Panc1 (cell line): Measurements from ENCODE around the gene INSYN2B. TPM values are rescaled to one million over a fixed set of nuclear protein-coding genes. Genes with fewer than 3 reads are reported as not detected.

ENCODE experiments used
- ATAC-seq: fragments of 200-7000 bp; cut with Tn5 transposase; 2 replicates; pipeline ENCODE4 v1.9.1; 2020; ENCODE audit warnings: mild to moderate bottlenecking, moderate library complexity
- BruUV-seq: library from RNA; stranded (reverse); fragments of 400-500 nt; replicated peaks from 2 replicates; lab custom pipeline; 2021; lab: Mats Ljungman, UMichigan
- CTCF ChIA-PET: fragments of 300-600 bp; sonication (Branson Sonifier 250); formaldehyde crosslinking; loops from one replicate; lab custom pipeline; 2022; ENCODE audit warnings: antibody characterized with exemption; lab: Charles Lee
- POLR2A ChIA-PET: fragments of 300-600 bp; sonication (Branson Sonifier 250); formaldehyde crosslinking; loops from one replicate; lab custom pipeline; 2022; ENCODE audit warnings: antibody characterized with exemption; lab: Charles Lee
- DNase-seq: peaks from one replicate; pipeline ENCODE4 v3.0.0-alpha.2; 2010; ENCODE audit warnings: low read depth, low spot score
- H3K27ac ChIP-seq: 2 replicates; pipeline ENCODE4 v1.5.1; 2011; ENCODE audit warnings: mild to moderate bottlenecking, low read length, inconsistent platforms
- H3K27me3 ChIP-seq: fragments of 200-500 bp; sonication (Bioruptor generic); 2 replicates; pipeline ENCODE4 v1.6.0; 2014; ENCODE audit warnings: low read length, inconsistent platforms; ENCODE audit not compliant: control insufficient read depth, insufficient read depth
- H3K36me3 ChIP-seq: fragments of 200-500 bp; sonication (Bioruptor generic); 2 replicates; pipeline ENCODE4 v1.5.1; 2014; ENCODE audit warnings: inconsistent platforms, mild to moderate bottlenecking, low read length, moderate library complexity; ENCODE audit not compliant: control insufficient read depth, insufficient read depth
- H3K4me1 ChIP-seq: 2 replicates; pipeline ENCODE4 v1.5.1; 2011; ENCODE audit warnings: inconsistent platforms, mild to moderate bottlenecking, low read length, moderate library complexity; ENCODE audit not compliant: control insufficient read depth, insufficient read depth
- H3K4me3 ChIP-seq, 2 experiments: 2 replicates each; pipeline ENCODE4 v1.5.1; 2011 to 2012; ENCODE audit warnings: low read depth in 2 of 2, low read length in 2 of 2, mild to moderate bottlenecking in 2 of 2, inconsistent platforms in 1 of 2, moderate library complexity in 1 of 2
- H3K9me3 ChIP-seq: fragments of 200-500 bp; sonication (Bioruptor generic); 2 replicates; pipeline ENCODE4 v1.5.1; 2014; ENCODE audit warnings: low read depth, mild to moderate bottlenecking, inconsistent platforms, low read length, moderate library complexity; ENCODE audit not compliant: control insufficient read depth, insufficient read depth
- CTCF ChIP-seq: fragments of 450-650 bp; IDR thresholded peaks from 2 replicates; pipeline ENCODE4 v1.5.1; 2017; ENCODE audit warnings: mild to moderate bottlenecking
- POLR2AphosphoS5 ChIP-seq: IDR thresholded peaks from 2 replicates; pipeline ENCODE4 v1.6.1; 2012; ENCODE audit warnings: mild to moderate bottlenecking, low read depth, low read length, moderate library complexity
- REST ChIP-seq, 2 experiments: IDR thresholded peaks; 2 replicates each; pipeline ENCODE4 v1.6.1; 2011 to 2012; ENCODE audit warnings: low read depth in 2 of 2, control low read depth in 1 of 2, low read length in 1 of 2, mild to moderate bottlenecking in 1 of 2, moderate library complexity in 1 of 2; ENCODE audit not compliant: insufficient read depth in 1 of 2
- SIN3A ChIP-seq: IDR thresholded peaks from 2 replicates; pipeline ENCODE4 v1.6.1; 2012; ENCODE audit warnings: low read depth, mild to moderate bottlenecking, low read length, moderate library complexity, borderline replicate concordance; ENCODE audit not compliant: insufficient read depth
- TCF7L2 ChIP-seq: IDR thresholded peaks from 2 replicates; pipeline ENCODE4 v1.6.1; 2011; ENCODE audit warnings: mild to moderate bottlenecking, low read depth, low read length, inconsistent platforms
- in situ Hi-C: cut with HindIII; loops from 2 replicates; pipeline ENCODE4 v1.10.0; 2016; ENCODE audit warnings: low sequenced_read_pairs, low pct_unique_long_range_greater_than_20kb
- intact Hi-C: fragments of 100-400 bp; cut with micrococcal nuclease; formaldehyde crosslinking; loops from one replicate; pipeline ENCODE4 v1.10.0; 2022; ENCODE audit not compliant: unreplicated experiment
- total RNA-seq: library from RNA; stranded (reverse); gene quantifications from one replicate; pipeline ENCODE4 v1.2.1, GENCODE V29; 2021; ENCODE audit not compliant: unreplicated experiment

INSYN2B gene
- total RNA-seq, 1 experiment from 2014 or later, result 0.28 TPM

GRCh38 chr5:169876386-169876785, 103.9 kb downstream of the INSYN2B start:
- DNase-seq, result no peak
- Histone ChIP-seq H3K9me3 (no peaks in the 10 kb centered on the region), H3K4me3 (no peak overlapping the region), H3K27ac (no peak overlapping the region), H3K27me3 (no peaks in the 10 kb centered on the region), H3K36me3 (no peaks in the 10 kb centered on the region), H3K4me1 (no peaks in the 10 kb centered on the region)
- intact Hi-C loops, result no loop called here
- in situ Hi-C loops, result no loop called here
- ATAC-seq, result no peak
- no TSS peak for BruUV-seq
- TF ChIP-seq POLR2AphosphoS5, result no peak
- TF ChIP-seq TCF7L2, result no peak
- TF ChIP-seq SIN3A, result no peak
- no peak for TF ChIP-seq CTCF
- TF ChIP-seq REST (IDR thresholded peaks at IDR 0.05; ENCODE audit: insufficient read depth in 1 of 2, low read depth in 2 of 2, low read length in 1 of 2), result no peak
- ChIA-PET POLR2A (no interaction called here), CTCF (no interaction called here)

- Histone ChIP-seq H3K4me3 (no peak overlapping the region), H3K36me3 (no peaks in the 10 kb centered on the region), H3K4me1 (no peaks in the 10 kb centered on the region), H3K9me3 (no peaks in the 10 kb centered on the region), H3K27me3 (no peaks in the 10 kb centered on the region), H3K27ac (no peak overlapping the region)
- TF ChIP-seq SIN3A (no peak), REST (IDR thresholded peaks at IDR 0.05; ENCODE audit: insufficient read depth in 1 of 2, low read depth in 2 of 2, low read length in 1 of 2) (no peak), POLR2AphosphoS5 (no peak), TCF7L2 (no peak), CTCF (no peak)
- ATAC-seq (no peak), DNase-seq (no peak)
- intact Hi-C loops (no loop called here), in situ Hi-C loops (no loop called here)
- BruUV-seq, result no TSS peak
- POLR2A ChIA-PET, result no interaction called here
- CTCF ChIA-PET, result no interaction called here
Measured at GRCh38 chr5:169875731-169876130, 104.6 kb downstream of the INSYN2B start.
